ENCODE data around the gene SCN4A.
A peak's percentile ranks its signal among the peaks of the same experiment; 100 is the strongest.
"Not testable (repeated sequence)": the region's sequence is repeated elsewhere in the genome, so short reads cannot be mapped to it uniquely, and the experiment has no call there.

The SCN4A gene

DNA sequence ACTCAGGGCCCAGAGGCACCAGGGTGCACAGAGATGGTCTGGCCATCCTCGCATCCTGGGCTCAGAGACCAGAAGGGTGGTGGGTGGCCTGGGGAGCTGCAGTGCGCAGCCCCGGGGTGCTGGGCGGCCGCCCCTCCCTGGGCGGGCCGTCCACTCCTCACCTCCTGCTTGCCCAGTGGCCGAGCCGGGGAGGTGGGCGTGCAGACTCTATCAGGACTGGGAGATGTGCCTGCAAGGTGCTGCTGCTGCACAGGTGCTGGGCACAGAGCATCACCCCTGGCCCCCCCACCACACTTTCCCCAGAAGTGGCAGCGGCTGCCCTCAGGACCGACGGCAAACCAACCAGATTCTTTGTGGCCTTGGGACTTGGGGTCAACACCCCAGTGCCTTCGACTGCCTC is at the start of gene SCN4A:
Gene SCN4A, minus strand, starts transcription at position 123 of the 400 bp plus-strand sequence. Its CDS starts 77 bp downstream, at position 46.
- DNase-seq: no peak
- intact Hi-C loops (cut with DNase I): no loop called here

DNA sequence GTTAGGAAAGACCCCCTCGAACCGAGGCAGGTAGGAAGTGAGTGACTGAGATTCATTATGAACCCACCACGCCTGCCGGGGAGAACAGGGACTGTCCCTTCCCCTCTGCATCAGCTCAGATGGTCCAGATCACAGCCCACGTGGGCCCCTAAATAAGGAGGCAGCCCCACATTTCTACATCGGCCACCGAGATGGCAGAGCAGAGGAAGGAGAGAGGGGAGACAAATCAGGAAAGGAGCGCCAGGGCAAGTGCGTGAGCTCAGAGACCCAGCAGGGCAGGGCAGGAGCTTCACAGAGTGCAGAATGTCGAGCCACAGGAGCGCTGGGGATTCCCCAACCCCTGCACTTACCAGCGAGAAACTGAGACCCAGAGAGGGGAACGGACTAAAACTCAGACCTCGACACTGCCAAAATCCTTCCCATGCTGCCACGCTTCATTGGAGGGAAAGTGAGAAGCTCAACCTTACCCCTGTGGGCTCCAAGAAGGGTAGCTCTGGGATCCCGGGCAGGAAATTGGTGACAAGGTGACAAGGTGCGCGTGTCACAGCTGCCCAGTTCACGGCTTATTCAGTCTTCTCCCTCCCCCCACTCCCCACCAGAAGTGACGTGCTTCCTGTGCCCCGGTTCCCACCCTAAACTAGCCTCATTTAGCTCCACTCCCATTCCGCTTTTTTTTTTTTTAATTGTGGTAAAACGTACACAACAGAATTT is 47.5 kb upstream of the SCN4A start, which contains the start of gene ICAM2:
Gene ICAM2, minus strand, starts transcription at position 578 of the 711 bp plus-strand sequence. CDS start 13,942 bp downstream, outside the sequence.
- intact Hi-C loops (cut with DNase I): no loop called here
- peak in 2 of 10 donors; percentile 71 to 73 for DNase-seq

DNA sequence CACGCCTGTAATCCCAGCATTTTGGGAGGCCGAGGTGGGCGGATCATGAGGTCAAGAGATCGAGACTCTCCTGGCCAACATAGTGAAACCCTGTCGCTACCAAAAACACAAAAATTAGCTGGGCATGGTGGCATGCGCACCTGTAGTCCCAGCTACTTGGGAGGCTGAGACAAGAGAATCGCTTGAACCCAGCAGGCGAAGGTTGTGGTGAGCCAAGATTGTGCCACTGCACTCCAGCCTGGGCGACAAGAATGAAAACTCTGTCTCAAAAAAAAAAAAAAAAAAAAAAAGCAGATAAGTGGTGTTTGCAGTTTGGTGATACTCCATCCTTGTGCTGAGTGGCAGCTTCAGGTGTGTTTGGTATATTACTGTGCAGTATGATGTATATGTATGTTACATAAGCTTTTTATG is 46.8 kb upstream of the SCN4A start:
- DNase-seq: peak in 1 of 10 donors; percentile 16
- intact Hi-C loops (cut with DNase I): not testable (repeated sequence)

DNA sequence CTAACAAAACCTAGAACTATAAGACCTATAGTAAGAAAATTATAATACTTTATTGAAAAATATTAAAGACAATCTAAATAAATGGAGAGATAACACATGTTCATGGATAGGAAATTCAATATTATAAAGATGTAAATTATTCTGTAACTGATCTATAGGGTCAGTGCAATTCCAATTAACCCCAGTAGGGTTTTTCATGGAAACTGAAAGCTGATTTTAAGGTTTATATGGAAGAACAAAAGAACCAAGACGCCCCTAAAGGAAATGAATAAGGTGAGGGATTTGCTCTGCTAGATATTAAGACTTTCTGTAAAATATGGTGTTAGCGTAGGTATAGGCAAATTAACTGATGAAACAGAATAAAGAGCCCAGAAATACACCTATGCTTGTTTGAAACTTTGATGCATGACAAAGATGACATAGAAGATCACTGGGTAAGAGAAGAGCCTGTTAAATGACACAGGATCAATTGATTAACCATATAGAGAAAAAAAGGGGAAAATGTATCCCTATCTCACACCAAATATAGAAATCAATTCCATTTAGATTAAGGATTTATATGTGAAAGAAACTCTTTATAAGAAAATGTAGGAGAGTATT is 44.8 kb upstream of the SCN4A start:
- DNase-seq: no peak
- intact Hi-C loops (cut with DNase I): no loop called here

DNA sequence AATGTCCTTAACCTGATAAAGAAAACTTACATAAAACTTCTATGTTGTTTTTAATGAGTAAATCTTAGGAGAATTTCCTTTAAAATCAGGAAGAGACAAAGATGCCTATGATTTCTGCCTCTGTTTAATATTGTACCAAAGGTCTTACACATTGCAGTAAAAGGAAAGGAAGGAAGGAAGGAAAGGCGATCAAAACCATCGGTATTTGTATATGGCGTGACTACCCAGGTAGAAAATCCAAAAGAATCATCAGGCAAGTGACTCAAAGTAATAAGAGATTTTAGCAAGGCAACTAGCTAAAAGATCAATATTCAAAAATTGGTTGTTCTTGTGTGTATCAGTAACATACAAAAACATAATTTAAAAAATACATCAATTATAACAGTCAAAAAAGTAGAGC is 44.3 kb upstream of the SCN4A start:
- intact Hi-C loops (cut with DNase I): no loop called here
- DNase-seq: no peak

DNA sequence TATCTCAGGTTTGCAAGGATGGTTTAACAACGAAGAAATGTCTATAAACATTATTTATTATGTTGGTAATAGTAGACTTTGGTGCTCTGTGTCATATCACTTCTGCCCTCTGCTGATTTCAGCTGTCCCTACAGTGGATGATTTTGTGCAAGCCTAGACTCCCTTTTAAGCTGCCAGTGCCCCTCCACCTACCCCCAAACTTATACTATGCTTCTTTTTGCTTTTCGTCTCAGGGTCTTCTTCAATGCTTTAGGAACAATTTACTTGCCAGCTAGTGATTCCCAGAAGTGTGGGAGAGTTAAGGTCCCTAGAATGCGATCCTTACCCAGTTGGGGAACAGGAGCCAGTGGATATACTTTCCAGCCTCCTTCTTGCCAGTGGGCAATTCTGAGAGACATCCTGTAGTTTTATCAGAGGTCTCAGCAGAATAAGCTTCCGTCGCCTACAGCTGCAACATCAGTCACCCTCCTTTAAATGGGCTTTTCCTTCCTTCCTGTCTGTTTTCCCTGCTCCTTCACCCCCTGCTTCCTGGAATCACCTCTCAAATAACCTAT is 43.6 kb upstream of the SCN4A start:
- DNase-seq: no peak
- intact Hi-C loops (cut with DNase I): no loop called here

DNA sequence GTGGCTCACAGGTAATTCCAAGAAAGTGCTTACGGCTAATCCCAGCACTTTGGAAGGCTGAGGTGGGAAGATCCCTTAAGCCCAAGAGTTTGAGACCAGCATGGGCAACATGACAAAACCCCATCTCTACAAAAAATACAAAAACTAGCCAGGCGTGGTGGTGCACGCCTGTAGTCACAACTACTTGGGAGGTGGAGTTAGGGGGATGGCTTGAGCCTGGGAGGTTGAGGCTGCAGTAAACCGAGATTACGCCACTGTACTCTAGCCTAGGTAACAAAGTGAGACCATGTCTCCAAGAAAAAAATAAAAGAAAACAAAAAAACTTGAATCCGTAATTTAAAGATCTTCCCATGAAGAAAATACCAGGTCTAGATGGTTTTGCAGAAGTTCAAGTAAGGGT is 42.7 kb upstream of the SCN4A start:
- intact Hi-C loops (cut with DNase I): no loop called here

DNA sequence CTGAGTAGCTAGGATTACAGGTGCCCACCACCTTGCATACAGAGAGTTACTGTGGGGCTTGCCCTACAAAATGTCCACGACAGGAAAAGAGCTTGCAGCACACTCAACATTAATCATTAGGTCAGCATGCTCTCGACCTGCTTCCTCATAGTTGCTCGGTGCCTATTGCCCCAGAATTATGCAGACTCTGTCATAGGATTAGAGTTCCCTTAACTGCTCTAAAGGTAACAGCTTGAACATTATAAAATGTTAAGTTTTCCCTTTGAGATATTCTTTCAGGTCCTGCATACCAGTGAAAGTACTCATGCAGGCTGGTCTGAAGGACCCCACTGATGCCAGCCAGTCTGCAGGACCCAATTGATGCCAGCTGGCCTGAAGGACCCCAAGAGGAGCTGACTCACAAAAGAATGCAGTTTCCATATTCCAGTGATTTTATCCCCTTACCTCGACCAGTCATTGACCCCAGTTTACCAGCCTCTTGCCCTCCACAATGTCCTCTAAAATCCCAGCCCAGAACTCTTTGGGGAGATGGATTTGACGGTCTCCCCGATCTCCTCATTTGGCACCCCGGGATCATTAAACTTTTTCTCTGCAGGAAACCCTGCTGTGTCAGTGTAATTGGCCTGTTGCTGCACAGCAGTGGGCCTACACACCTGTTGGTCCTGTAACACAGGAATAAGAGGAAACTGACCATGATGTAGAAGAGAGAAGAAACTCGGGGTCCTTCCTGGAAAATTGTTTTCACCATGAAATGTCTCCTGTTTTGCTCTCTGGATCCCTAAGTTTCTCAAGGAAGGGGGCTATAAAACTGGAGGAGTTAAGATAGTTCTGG is 37.1 kb upstream of the SCN4A start:
- intact Hi-C loops (cut with DNase I): no loop called here
- DNase-seq: peak in 1 of 10 donors; percentile 19

More for the DNA sequence above, 42.7 kb upstream of the SCN4A start:
- DNase-seq: peak in 1 of 10 donors; percentile 10

DNA sequence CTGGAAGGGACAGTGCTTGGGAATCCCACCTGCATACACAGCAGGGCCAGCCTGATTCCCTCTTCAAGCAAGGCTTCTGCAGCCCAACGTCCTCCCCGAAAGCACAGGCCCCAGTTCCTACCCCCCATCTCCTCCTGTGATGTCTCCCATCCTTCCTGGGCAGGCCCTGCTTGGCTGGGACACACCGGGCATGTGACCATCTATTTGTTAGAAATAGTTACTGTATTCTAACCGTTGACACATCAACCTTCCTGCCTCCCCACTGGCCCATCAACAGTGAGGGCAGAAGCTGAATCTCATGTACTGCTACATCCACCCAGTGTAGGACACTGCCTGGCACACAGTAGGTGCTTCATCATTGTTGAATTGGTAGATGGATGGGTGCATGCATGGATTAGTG is 36.1 kb upstream of the SCN4A start:
- DNase-seq: peak in 2 of 10 donors; percentile 47 to 61
- intact Hi-C loops (cut with DNase I): no loop called here

DNA sequence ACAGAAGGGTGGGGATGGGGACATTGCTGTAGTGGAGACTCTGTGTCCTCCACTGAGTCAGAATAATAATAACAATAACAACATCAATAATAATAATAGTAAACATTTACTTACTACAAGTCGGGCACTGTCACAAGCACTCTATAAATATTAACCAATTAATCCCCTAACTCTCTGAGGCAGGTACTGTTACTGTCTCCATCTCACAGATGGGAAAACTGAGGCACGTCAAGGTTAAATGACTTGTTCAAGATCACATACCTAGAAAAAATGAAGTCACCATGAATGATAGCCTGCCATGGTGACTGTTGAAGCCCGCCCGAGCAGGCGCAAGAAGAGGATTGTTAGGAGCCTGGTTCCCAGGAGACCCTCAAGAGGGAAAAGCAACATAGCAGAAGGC is 35.6 kb upstream of the SCN4A start:
- DNase-seq: peak in 1 of 10 donors; percentile 33
- intact Hi-C loops (cut with DNase I): no loop called here

DNA sequence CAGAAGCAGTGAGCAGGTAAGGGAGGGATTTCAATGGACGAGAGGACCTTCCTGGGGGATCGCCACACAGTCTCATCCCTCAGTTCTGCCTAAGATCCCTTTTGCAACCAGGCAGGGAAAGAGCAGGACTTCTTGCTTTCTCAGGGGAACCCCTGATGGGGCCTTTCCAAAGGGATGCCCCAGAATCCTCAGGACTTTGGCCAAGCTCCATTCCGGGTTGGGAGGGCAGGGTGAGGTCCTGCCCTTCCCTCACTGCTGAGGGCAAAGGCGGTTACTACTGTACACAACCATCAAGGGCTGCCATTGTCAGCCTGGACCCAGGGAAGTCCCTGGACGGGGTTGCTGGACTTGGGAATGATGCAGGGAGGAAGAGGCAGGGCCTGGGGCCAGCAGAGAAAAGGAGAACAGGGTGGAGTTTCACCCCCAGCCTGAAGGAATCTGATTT is 35.1 kb upstream of the SCN4A start:
- intact Hi-C loops (cut with DNase I): no loop called here
- peak in 3 of 10 donors; percentile 4 to 55 (median 37) for DNase-seq

DNA sequence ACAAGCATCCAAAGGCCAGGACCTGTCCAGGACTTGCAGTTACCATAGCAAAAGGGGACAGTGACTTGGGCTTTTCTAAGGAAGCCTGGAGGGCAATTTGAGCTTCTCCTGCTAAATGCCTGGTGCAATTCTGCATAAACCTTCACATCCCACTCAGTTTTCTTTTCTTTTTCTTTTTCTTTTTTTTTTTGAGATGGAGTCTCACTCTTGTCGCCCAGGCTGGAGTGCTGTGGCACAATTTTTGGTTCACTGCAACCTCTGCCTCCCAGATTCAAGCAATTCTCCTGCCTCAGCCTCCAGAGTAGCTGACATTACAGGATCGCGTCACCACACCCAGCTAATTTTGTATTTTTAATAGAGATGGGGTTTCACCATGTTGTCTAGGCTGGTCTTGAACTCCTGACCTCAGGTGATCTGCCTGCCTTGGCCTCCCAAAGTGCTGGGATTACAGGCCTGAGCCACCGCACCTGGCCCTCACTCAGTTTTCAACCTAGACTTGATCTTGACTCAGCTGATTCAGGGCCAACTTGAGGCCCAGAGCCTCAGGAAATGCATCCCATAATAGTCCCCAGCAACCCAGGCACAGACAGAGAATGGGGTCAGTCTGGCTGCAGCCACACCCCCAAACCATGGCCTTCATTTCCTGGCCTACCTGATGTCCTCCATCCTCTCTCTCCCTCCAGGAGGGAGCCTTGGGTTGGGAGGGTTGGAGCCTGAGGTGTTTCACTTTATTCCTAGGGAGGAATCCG is 34.5 kb upstream of the SCN4A start:
- DNase-seq: peak in 1 of 10 donors; percentile 22
- intact Hi-C loops (cut with DNase I): not testable (repeated sequence)

DNA sequence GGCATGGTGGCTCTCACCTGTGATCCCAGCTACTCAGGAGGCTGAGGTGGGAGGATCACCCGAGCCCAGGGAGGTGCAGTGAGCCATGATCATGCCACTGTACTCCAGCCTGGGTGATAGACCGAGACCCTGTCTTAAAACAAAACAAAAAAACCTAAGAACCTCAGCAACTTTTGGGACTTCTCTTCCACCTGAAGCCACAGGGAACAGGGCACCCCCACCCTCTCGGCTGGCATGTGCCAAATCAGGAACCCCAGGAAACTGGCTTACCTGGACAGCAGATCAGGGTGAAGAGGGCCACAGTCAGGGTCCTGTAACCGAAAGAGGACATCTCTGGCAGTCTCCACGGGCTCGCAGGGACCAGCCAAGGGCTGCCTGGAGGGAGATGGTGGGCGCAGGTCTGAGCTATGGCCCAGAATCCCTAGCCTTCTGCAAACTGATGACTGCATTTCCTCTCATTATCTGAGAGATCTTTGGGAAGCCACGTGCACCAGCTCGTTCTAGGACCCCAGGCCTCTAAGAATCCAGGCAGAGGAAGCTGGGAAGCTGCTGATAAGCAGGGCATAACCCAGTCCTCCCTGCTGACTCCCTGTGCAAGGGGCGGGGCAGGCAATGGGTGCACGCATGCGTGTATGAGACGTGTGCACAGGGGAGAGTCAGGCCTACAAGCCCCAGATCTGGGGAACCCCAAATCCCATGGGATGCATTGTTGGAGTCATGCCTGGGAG is 33.8 kb upstream of the SCN4A start:
- intact Hi-C loops (cut with DNase I): no loop called here
- DNase-seq: peak in 2 of 10 donors; percentile 45 to 71

DNA sequence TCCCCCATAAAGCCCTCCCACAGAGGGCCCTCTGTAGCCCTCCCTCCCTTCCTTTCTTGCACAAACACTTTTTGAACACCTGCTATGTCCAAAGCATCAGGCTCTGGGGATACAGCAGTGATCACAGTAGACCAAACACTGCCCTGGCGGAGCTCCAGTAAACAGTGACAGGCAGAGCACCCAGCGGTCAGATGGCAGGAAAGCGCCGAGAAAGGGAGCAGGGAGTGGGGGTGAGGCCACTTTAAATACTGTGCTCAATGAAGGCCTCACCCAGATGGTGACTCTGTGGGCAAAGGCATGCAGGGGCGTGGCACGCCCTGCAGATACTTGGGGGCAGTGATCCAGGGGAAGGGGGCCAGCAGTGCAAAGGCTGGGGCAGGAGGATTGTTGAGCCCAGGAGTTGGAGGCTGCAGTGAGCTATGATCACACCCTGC is 33.0 kb upstream of the SCN4A start:
- DNase-seq: peak in 2 of 10 donors; percentile 42 to 72
- intact Hi-C loops (cut with DNase I): no loop called here

DNA sequence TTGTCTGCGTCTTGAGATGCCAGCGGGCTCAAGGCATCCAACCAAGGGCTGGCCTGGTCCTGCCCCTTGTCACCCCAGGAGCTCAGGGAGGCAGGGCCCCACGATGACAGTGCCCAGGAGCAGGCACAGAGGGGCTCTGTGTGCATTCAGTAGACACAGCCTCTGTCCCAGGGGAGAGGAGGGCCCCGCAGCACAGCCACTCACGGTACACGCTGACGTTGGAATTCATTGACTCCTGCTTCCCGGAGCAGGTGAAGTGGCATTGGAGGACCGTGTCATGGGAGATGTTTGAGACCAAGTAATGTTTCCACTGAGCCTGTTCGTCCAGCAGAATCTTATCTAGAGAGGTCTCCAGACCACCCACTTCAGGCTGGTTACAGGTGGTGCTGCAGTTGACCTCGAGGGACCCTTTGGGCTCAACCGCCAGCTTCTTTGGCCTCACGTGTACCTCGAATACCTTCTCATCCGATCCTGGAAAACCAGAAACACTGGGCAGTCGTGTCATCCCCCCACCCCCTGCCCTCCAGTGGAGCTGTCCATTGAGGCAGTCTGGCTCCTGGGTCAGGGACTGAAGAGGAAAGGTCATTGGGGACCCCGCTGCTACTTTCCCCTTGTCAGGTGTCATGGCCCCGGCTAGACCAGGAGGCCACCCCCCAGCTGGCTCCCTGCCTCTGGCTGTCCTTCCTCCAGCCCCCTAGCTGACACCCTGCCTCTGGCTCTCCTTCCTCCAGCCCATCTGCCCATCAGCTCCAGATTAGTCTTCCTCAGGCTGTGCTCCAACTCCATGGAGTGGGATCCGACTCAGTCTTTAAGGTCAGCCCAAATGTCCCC is 32.4 kb upstream of the SCN4A start:
- intact Hi-C loops (cut with DNase I): no loop called here
- DNase-seq: peak in 2 of 10 donors; percentile 28 to 49

DNA sequence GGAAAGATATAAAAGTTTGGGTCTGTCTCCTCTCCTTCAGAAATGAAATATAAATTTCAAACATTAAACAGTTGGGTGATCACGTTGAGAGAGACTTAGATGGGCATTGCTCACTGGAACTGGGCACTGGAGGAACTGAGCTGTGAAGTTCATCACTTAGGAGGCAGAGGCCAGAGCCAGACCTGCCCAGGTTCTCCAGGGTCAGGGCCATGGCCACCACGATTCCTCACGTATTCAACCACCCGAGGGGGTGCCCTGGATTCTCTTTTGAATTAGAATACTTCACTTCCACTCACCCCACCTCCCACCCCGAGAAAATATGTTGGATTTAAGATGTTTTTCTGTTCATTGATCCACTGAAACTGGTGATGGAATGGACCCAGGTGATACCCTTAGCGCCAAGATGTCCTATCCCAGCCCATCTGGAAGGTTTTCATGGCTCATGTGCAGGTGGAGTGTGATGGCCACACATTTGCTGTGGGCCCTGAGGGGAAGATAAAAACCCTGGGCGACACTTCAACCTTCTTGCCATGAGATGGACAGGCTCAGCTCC is 31.6 kb upstream of the SCN4A start:
- DNase-seq: peak in 2 of 10 donors; percentile 12 to 64
- intact Hi-C loops (cut with DNase I): no loop called here

DNA sequence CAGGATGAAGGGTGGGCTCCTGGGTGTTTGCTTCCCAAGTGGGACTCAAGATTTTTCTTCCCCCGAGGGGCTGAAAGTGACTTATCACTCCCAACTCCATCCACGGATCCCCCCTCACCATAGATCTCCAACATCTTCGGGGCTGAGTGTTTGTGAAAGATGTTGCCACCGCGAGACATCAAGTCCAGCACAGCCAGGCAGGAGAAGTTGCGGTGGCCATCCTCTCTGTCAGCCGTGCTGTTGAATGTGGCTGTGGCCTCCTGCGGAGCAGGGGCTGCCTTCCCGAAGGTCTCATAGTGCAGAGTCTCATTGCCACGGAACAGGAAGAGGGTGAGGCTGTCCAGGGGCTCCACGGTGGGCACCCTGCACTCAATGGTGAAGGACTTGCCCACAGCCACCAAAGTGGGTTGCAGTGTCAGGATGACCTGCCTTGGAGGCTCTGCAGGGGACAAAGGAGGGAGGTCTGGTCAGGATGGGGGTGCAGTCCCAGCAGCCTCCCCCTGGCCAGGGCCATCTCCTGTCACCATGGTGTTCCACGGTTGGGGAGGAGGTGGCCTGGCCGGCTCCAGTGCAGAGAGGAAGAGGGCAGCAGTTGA is 30.9 kb upstream of the SCN4A start:
- peak in 2 of 10 donors; percentile 53 to 70 for DNase-seq
- intact Hi-C loops (cut with DNase I): no loop called here
